NK-92 (cell line): ENCODE measurements around the gene C1orf185.
"Not testable (repeated sequence)": the region's sequence is repeated elsewhere in the genome, so short reads cannot be mapped to it uniquely, and the experiment has no call there.

Experiments
- DNase-seq: peaks from one replicate; lab custom pipeline; 2025; ENCODE audit not compliant: unreplicated experiment; lab: John Stamatoyannopoulos, UW

Gene C1orf185

DNA sequence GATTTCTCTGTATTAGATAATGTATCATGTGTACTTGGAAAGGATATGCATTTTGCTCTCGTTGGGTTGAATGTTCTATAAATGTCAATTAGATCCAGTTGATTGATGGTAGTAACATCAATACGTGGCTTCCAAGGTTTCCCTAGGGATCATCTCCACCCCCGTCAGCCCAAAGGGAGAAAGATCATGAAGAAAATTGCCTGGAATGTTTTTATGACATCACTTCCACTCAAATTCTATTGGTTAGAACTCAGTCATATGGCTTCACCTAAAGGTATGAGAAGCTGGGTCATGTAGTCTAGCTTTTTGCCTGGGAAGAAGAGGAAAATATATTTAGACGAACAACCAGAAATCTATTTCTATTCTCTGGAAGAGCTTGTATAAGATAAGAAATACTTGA is at the start of gene C1orf185:
TSS of gene C1orf185 (plus strand) at position 253 of the 400 bp plus-strand sequence. CDS start at position 259, 6 bp downstream.
- no peak for DNase-seq

DNA sequence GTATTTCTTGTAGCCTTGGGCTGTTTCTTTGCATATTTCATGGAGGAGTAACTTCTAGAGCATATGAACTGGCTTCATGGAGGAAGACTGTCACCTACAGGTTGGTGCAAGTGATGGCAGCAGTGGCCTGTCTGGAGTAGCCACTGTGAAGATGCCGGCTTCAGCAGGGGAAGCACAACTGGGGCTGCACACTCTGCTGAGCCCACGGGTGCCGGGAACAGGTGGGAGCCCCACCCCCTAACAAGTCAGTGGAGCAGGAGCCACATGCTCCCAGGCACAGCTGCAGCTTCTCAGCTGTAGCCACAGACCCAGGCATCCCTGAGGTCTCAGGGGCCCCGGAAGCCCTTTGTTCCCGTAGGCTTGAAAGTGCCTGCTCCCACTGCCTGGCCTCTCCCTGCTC is 43.2 kb upstream of the C1orf185 start:
- DNase-seq = no peak

DNA sequence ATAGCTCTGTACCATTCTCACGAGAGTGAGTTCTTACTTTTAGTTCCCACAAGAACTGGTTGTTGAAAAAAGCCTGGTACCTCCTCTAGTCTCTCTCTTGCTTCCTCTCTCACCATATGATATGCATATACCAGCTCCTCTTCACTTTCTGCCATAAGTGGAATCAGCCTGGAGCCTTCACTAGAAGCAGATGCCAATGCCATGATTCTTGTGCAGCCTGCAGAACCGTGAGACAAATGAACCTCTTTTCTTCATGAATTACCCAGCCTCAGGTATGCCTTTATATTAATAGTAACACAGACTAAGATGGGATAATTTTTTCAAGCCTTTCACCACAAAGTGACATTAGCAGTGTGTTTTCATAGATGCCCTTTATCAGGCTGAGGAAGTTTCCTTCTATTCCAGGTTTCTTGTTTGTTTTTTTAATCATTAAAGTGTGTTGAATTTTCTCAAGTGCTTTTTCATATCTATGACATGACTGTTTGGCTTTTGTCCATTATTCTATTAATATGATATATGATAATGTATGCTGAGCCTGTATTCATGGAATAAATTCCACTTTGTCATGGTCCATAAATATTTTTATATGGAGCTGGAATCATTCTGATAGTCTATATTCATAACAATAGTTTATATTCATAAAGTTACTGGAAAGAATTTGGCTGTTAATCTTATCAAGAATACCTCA is 40.7 kb upstream of the C1orf185 start:
- DNase-seq = no peak

DNA sequence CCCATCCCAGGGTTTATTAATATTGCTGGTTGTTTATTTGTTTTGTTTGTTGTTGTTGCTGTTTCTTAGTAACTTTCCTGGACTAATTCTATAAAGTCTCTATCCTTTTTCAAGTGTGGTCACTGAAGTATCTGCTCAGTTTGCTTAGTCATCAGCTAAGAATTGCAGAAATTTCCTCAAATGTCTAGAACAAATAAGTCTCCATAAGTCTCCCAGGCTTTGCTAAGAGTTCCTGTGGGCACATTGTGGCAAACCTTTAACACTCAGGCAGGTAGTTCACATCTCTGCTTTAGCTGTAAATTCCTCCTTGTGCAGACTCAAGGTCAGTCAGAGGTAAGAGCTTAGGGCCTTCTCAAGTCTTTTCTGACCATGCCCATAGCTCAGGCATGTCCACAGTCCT is 38.9 kb upstream of the C1orf185 start:
- no peak for DNase-seq

DNA sequence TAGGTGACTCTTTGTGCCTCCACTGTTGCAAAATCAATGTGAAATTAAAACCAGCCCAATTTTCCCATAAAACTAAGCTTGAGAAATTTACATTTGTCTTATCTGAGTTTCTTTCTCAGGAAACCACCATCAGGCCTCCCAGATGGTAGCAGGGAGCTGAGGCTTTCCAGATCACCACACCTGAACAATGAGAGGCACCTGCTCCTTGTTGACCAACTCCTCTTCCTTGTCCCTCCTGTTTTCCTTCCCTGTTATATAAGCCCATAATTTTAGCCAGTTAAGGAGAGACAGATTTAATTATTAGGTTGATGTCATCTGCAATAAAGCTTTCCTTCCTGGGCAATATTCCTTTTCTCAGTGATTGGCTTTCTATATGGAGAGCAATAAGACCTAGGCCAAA is 32.0 kb upstream of the C1orf185 start:
- no peak for DNase-seq

DNA sequence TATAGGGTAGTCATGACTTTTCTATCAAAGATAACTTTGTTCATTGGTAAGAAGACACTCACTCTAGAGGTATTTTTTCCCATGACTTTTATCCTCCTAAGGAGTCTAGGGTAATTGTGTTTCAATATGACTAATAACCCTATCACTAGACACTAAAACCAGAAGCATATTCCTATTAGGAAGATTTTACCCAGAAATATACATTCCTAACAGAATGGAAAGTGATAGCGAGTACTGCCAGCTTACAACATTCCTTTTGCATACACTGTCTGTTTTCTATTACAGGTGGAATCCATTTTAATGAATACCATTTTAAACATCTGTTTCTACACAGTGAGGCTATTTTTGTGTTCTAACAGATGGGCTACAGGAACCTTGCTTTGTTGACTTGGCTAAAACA is 31.4 kb upstream of the C1orf185 start:
- no peak for DNase-seq

DNA sequence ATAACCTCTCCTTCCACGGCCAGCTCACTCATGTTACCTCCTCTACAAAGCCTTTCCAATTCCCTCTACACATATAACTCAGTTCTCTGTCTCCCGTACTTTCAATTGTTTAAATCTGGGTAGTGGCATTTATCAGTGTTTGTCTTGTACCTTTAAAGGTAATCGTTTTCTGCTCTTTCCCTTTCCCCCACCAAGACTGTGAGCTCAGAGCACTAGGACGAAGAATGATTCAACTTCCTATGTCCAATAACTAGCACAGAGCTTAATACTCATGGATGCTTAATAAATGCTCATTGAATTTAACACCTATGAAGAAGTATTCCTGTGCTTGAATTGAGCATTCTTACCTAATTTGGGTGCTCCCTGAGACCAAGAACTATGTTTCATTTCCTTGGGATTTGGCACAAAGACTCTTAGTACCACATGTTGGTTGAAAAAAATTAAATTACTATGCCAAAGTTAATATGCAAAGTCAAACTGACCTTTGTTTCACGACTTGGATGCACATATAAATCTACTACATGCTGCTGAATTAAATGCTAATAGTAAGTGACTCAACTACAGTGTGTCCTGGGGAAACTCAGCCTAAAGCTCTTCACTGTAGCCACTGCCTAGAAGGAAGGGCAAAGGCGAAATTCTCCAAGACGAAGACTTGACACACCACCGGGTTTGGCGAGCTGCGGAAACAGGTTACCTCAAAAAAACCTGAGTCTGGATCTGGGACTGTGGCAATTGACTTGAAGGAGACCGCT is 30.6 kb upstream of the C1orf185 start:
- no peak for DNase-seq

DNA sequence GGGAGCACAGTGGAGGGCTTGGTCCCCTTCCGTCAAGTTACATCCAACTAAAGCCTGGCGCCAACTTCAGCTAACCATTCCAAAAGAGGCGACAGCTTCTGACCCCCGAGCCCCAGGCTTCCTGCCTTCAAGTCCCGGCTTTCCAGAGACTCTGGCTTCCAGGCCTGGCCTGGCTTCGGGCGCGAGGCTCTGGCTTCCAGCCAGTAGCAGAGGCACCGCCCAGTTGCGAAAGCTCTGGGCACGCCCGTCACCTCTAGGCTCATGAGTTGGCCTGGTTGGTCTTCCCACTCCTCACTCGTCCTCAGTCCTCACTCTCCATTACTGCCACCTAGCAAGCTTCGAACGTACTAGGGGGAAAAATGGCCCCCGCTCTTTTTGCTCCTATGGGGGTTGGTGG is 30.0 kb upstream of the C1orf185 start:
- no peak for DNase-seq

DNA sequence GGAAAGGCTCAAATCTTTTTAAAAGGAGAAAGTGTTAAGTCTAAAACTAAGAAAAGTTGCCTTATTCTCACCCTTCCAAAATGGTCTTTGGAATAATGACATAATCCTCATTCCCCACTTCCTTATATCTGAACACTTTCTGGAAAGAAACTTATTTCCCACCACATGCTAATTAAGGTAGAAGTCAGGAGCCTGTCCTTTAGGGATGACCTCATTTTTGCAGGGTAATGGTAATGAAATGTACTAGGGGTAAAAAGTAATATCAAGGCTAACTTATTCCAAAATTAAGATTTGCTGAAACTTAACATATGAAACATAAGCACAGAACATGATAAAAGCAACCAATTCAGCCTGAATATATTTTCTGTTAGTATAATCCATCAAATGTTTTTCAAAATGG is 29.4 kb upstream of the C1orf185 start:
- no peak for DNase-seq

DNA sequence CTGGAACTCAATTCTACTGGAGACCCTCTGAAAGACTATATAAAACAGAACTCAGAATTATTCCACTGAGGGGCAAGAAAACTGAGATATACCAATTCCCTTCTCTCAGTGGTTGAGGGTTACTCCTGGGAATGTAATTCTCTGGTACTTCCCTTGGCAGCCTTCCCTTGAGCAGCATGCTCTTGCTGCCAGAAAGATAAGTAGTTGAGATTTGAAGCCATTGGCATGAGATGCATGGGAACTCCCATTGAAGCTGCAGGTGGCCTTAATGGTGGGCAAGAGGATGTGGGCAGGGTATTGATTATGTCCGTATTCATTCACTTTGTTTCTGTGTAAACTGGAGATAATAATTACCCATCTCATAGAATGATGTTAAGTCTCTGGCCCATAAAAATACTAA is 28.6 kb upstream of the C1orf185 start:
- no peak for DNase-seq

DNA sequence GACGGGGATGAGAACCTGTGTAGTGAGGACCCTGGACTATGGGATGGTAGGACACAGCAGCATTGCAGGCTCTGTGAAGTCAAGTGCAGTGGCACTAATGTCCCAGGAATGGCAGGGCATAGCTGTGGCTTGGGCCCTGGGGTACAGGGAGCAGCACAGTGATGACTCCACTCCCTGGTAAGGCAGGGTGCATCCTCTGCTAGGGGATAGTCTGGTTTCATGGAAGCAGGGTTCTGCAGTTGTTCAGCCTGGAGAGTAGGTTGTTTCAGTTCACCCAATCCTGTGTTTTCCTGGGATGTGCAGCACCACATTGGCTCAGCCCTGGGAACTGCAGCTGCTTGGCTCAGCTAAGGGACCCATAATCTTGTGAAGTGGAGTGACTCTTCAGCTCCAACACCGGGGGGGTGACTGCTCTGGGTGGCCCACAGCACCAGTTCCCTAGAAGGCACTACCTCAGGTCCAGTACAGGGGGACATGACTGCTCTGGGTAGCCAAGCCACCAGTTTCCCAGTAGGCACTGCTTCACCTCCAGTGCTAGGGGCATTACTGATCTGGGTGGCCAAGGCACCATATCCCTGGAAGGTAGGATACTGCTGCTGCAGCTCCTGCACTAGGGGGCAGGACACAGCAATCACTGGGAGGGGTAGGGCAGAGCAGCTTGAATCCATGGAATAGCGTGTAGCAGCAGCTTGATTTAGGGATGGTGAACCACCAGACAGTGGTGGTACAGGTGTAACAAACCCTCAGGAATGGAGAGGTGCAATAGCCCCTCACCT is 15.3 kb upstream of the C1orf185 start:
- no peak for DNase-seq

DNA sequence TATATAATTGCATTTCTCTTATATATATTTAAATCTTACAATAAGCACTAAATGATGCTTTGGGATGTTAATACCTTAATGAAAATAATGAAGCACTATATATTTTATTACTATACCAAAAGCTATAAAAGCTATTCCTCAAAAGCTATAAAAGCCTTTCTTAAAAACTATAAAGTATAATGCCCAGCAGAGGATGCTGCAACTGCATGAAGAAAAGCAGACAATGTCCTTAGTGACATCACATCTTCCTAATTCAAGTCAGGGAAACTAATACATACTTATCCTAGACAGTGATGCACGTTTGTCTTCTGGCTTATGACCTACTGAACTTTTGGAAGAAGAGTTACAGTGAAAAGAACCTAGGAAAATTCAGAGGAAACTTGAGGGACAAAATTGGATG is 13.6 kb upstream of the C1orf185 start:
- no peak for DNase-seq

DNA sequence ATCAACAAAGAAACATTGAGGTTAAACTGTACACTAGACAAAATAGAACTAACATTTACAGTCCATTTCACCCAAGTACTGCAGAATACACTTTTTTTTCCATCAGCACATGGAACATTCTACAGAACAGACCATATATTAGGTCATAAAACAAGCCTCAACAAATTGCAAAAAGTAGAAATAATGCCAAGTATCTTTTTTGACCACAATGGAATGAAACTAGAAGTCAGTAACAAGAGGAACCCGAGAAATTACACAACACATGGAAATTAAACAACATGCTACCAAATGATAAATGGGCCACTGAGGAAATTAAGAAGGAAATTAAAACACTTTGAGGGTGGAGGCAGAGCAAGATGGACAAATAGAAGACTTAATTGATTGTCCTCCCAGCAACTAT is 8.4 kb upstream of the C1orf185 start:
- DNase-seq = no peak

DNA sequence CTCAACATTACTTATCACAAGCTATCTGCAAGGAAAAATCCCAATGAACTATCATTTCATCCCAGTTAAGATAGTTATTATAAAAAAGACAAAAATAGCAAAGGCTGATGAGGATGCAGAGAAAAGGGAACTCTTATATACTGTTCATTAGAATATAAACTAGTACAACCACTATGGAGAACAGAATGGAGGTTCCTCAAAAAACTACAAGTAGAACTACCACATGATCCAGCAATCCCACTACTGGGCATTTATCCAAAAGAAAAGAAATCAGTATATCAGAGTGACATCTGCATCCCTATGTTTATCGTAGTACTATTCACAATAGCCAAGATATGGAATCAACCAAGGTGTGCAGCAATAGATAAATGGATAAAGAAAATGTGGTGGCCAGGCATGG is 4.9 kb upstream of the C1orf185 start:
- no peak for DNase-seq

DNA sequence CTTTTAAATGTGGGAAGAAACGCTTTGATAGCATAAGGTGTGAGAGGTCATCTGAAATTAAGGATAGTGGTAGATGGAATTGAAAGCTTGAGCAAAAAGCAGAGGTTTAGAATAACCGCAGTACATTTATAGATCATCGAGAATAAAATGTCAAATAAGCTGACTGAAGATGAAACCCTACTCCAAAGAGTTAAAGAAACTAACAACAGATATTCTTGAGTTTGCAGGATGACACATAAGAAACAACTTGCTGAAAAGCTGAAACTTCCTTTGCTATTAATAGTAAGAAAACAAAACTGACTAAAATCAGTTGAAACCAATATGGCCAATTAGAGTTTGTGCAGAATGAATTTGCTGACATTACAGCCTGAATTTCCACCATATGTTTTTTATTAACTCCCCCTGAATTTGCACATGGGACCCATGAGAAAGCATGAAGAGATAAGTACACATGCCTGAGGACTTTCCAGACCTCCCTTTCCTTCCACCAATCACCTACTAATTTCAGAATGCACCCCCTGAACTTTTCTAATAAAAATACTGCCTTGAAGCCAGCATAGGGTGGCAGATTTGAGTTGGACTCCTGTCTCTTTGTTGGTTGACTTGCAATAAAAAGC is 1.7 kb upstream of the C1orf185 start:
- DNase-seq = no peak

DNA sequence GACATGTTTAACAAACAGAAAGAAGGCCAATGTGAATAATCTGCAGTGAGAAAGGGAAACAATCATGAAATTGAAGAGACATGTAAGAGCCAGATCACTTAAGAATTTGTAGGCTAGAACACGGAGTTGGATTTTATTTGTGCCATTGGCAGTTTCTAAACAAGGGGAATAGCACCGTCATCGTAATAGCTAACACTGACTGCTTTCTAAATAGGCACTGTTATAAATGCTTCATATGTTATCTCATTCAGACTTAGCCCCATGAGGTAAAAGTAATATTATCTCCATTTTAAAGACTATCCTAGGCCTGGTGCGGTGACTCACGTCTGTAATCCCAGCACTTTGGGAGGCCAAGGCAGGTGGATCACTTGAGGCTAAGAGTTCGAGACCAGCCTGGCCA is 12.1 kb downstream of the C1orf185 start:
- DNase-seq = no peak

DNA sequence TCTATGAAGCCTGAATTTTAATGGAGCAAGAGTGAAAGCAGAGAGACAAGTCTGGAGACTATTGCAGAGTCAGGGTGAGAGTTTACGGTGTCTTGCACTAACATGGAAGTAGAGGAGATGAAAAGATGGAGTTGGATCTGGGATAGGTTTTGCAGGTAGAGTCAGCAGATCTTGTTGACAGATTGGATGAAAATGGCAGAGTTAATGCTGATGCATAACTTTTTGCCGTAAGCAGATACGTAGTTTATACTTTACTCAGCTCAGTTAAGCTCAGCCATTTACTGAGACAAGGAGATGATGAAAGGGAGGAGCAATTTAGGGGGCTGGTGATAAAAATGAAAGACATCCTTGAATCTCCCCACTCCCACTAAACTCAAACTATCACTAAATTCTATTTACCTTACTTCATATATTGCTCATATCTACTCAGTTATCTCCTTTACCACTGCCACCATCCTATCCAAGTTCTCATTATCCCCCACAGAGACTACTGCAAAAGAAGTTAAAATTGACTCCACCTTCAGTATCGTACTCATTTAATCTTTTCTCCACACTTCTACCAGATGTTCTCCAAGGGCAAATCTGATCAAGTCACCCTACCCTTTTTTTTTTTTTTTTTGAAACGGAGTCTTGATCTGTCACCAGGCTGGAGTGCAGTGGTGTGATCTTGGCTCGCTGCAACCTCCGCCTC is 13.8 kb downstream of the C1orf185 start:
- DNase-seq = no peak

DNA sequence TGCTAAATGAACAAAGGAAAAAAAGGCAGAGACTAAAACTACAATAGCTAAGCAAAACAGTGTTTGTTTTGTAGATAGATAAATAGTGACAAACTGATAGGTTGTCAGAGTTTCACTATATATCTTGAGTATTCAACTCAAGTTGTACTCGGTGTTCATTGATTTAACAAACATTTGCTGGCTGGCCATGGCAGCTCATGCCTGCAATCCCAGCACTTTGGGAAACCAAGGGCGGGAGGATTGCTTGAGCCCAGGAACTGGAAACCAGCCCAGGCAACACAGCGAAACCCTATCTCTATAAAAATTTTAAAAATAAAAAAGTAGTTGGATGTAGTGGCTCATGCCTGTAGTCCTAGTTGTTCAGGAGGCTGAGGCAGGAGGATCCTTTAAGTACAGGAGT is 17.3 kb downstream of the C1orf185 start:
- DNase-seq = no peak

DNA sequence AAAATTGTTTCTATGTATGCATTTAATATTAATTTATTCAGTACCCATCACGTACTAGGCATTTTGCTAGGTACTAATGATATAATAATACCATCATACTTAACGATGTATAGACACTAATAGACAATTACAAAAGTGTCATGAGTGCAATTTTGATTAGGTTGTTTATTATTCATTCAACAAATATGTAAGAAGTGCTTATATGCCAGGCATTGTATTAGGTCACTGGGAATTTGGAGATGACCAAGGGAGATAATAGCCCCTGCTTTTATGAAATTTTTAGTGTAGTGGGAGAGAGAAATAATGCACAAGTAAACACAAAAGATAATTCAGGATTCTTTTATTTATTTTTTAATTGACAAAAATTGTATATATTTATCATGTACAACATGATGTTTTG is 18.6 kb downstream of the C1orf185 start:
- DNase-seq = no peak

DNA sequence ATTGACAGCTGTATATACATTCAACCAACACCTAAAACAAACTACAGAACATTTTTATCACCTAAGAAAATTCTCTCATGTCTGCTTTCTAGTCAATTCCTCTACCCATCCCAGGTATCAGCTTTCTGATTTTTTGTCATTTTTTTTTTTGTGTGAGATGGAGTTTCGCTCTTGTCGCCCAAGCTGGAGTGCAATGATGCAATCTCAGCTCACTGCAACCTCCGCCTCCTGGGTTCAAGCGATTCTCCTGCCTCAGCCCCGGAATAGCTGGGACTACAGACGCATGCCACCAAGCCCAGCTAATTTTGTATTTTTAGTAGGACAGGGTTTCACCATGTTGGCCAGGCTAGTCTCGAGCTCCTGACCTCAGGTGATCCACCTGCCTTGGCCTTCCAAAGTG is 25.1 kb downstream of the C1orf185 start:
- not testable (repeated sequence) for DNase-seq

DNA sequence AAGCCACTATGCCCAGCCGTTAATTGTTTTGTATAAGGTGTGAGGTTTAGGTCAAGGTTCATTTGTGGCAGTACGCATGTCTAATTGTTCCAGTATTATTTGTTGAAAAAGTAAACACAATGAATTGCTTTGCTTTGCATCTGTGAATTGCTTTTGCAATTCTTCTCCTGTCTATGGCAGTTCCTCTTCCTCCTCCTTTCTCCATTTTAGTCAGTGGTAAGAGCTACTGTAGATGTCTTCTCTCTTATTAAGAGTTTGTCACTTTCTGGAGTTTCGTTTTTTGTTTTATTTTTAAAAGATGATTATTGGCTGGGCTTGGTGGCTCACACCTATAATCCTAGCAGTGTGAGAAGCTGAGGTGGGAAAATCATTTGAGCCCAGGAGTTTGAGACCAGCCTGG is 29.2 kb downstream of the C1orf185 start:
- DNase-seq = no peak
